ENCODE data around the gene ITGB4.
A peak's percentile ranks its signal among the peaks of the same experiment; 100 is the strongest.

Gene ITGB4

DNA sequence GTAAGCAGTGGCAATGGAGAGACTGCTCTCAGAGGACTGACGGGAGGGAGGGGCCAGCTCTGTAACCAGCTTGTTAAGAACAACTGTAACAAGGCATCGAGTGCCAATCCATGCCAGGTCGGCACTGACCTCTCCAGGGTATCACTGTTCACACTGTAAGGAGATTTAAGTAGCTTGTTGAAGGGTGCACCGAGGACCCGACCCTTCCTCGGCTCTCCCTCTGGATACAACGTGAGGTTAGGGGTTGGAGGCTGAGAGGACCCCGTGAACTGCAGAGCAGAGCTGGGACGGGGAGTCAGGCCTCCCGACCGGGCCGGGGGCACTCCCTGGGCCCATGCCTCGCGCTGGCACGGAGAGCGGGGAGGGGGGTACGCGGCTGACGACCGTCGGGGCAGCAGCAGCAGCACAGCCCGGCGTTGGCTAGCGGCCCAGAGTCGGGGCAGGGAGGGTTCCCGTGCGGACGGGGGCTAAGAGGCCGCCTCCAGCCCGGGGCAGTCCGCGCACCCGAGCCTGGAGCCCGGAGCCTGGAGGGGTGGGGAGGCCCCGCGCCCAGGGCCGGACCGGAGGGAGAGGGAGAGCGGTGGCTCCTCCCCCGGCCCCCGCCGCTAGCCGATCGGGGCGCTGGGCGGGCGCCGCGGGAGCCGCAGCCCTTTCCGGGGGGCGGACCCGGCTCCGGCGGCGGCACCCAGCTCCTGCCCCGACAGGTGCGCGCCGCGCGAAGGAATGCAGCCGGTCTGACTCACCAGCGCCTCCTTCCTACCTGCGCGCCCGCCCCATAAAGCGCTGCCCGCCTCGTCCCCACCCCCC is at the start of gene ITGB4:
Gene ITGB4, plus strand, starts transcription at position 804 of the 807 bp plus-strand sequence. CDS start 3,245 bp downstream, outside the sequence.
- peak; percentile 15 to 29 for DNase-seq (ENCODE audit: low read depth in 2 of 2)

DNA sequence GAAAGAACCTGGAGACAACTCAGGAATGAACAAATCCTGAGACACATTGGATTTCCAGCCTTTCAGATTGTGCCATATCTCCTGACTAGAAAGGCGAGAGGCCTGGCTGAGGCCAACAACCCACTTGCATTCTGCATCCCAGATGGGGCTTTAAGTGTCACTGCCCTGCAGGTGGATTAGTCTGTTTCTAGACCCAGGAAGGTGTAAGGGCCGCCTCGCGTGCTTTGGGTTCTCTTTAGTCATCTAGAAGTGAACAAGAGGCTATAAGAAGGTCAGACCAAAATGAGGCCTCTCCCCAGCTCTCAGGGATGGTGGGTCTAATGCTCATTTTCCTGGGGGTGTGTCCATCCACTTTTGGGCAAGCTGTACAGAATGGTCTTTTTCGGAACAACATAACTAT is 49.2 kb upstream of the ITGB4 start:
- no peak for DNase-seq (ENCODE audit: low read depth in 2 of 2)

DNA sequence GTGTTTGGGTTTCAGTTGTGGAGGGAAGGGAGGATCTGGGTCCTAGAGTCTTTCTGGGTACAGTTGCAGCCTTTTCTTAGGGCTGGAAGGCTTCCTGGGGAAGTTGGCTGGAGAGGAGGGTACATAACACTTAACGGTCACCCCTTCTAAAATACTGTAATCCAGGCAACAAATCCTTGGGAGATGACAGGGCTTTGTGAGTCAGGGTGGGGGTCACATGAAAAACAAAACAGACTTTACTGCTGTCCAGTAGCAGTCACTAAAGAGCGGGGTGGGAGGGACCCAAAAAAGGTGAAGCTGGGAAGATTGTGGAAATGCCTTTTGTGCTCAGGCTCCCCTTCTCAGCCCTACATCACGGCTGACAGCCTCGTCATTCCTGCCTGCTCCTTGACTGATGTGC is 47.8 kb upstream of the ITGB4 start:
- no peak for DNase-seq (ENCODE audit: low read depth in 2 of 2)

DNA sequence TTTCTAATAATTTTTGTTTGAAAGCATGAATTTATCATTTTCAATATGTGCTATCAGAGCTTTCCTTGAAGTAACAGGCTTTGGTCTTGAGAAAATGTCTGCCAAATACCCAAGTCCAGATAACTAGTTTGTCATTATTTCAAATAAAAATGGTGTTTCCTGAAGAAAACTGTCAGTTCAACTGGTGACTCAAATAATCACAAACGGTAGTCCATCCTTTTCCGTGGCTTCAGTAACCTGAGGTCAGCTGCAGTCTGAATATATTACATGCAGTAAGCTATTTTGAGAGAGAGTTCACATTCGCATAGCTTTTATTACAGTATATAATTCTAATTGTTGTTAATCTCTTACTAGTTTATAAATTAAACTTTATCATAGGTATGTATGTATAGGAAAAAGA is 44.8 kb upstream of the ITGB4 start:
- DNase-seq (ENCODE audit: low read depth in 2 of 2) = no peak

DNA sequence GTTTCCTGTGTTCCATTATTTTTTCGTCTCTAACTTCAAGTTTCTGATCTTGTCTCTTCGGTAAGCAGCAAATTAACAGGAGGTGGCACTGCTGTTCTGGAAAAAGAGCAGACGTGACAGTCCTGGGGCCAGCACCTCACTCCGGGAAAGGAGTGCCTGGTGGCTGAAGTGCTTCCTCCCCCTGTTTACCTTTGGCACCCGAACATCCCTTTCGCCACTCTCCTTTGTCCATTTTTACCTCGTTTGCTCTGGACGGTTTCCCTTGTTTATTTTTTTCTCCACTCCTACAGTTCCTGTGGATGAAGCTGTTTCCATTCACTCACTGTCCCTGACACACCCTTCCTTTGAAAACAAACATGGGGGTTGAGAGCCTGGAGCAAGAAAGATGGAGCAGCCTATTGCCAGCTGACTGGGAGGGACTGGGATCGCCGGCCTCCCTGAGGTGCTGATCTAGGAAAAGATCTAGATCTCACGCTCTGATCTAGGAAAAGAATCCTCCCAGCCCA is 41.5 kb upstream of the ITGB4 start:
- no peak for DNase-seq (ENCODE audit: low read depth in 2 of 2)

DNA sequence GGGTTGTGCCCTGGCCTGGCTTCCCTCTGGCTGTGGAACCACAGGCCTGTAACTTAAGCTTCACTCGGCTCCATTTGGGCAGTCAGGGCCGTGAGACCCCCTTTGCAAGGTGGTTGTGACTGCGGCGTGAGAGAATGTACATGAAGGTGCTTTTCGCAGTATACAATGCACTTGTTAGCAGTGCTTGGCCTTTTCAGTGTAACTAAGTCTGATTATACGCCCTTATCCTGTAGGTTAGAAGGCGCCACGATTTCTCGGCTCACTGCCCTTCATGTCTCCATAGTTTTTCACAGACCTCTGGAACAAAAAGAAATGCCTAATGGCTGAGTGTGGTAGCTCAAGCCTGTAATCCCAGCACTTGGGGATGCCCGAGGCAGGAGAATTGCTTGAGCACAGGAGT is 40.8 kb upstream of the ITGB4 start:
- DNase-seq (ENCODE audit: low read depth in 2 of 2) = no peak

DNA sequence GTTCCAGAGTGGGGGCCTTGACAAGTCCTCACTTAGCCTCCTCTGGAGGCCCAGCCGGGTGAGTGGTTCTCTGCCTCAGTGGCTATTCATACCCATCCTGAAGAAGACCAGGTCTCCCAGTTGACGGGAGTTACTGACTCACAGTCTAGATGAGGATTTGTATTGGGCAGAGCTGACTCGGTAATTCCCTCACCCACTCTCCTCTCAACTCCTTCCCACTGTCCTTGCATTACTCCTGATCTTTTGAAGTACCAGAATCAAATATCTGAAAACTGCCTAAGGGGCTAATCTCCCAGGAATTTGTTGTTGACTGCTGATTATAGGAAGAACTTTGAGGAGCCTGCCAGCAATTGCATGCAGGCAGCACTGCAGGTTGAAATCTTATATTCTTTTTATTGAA is 40.0 kb upstream of the ITGB4 start:
- no peak for DNase-seq (ENCODE audit: low read depth in 2 of 2)

DNA sequence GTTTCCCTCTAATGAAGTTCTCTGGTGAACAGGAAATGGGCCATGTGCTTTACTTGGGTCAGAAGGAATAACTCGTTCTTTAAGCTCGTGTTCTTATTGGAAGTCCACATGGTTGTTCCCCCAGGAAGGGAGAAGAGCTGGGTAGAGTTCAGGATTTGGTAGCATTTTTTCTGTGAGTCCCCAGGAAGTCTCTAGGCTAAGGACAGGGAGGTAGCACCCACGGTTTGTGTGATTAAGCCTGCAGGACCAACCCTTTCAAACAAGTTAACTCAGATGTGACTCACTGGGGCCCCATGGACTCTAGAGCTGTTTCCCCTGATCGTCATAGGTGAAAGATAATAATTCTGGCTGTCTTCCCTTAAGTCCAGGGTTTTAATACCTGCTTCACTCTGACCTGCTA is 37.7 kb upstream of the ITGB4 start:
- DNase-seq (ENCODE audit: low read depth in 2 of 2) = no peak

DNA sequence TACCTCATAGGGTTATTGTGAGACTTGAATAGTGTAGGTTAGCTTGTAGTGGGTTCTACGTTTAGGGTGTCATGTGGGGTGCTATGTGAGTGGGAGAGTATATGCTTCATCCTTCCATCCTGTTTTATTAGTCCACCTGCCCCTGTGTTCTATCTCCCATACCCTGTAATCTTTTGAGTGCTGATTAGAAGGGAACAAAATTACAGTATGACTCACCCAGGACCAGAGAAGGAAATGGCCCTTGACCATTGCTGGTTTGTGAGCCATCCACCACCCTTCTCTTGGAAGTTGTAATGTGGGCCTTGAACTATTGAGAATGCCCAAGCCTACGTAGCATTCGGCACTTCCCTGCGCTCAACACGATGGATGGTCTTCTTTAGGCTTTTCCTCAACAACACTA is 37.0 kb upstream of the ITGB4 start:
- no peak for DNase-seq (ENCODE audit: low read depth in 2 of 2)

DNA sequence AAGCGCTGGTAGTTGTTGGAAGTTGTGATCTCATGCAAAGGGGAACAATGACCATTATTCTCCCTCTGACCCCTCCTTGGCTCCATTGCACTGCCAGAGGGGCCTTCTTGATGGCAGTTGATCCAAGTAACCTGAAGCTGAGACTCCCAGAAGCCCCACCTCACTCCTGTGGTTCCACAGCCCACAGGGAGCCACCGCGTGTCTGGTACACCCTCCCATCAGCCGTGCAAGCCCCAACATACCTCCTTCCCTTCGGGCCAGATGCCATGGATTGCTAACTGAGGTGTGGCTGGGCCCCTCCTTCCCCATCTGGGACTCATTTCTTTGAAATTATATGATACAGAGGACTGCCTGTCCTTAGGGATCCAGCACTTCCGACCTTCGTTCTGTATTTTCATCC is 36.3 kb upstream of the ITGB4 start:
- no peak for DNase-seq (ENCODE audit: low read depth in 2 of 2)

DNA sequence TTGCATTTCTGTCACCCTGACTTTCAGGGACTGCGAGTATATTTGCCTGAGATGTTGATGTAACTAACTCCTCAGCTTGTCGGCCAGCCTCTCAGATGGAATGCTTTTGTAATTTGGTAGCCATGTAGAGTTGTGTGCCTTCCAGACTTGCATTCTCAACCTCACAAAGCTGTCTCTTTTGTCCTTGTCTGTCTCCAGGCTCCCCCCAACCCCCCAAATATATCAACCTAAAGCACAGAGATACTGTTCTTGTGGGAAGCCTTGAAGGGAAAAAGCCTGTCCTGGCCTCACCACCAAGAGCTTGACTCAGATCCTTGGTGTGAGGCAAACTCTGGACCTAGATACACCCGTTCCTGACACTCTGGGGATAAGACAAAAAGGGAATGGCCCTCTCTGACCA is 35.8 kb upstream of the ITGB4 start:
- no peak for DNase-seq (ENCODE audit: low read depth in 2 of 2)

DNA sequence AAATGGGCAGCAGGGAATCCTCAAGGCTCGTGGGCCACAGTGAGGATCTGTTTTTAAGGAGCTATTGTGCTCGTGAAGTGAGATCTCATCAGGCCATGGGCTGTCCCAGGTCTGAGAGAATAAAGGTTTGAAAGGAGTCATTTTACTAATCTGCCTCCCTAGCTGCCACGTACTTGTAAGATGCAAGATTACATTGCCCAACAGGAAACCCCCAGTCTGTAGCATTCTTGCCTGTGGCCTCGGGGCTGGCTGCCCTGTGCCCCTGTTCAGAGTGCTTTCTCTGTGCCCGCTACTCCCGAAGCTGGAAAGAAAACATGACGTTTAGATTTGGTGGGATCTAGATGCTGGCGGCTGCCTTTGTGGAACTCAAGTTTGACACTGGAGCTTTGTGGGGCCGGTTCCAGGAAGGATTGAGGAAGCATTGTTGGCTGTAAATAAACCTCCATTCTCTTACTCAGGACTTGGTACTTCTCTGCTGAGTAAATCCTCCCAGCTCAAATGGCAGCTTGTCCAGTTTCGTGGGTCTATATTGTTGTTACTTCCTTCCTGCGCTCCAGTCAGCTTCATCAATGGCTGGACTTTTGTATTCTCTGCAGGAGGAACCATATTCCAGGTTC is 32.9 kb upstream of the ITGB4 start:
- DNase-seq (ENCODE audit: low read depth in 2 of 2) = no peak

DNA sequence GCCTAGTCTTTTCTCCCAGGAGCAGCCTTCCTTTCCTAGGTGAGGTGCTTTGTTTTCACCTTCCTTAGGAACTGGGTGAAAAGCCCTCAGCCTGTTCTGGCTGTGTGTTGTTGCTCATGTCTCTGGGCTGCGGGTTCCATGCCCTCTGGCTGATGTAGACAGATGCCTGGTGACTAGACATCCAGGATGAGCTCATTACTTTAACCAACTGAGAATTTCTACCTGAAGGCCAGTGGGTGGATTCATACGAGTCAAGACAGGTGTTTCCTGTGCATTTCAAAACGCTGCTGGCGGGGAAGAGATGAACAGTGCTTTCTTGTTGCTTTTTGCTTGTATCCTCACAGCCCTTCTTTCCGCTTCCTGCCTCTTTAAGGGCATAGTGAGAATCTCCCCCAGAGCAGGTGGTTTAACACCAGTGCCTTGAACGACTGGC is 31.8 kb upstream of the ITGB4 start:
- no peak for DNase-seq (ENCODE audit: low read depth in 2 of 2)

DNA sequence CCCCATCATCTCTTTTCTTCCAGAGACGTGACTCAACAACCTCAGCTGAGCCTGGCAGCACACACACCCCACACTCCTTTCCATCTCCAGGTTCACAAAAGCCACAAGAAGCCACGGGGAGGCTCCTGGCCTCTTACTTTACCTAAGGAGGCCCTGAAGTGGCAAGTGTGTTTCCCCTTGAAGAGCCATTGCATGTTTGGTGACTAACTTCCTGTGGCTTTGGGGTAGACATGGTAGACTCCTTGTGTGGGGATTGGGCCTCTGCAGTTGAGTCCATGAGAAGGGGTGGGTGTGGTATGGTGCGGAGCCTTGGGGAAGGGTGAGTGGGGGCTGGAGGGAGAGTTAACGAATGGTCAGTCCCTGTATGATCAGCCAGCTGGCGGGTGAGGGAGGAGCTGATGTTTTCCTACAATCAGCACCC is 29.9 kb upstream of the ITGB4 start:
- DNase-seq (ENCODE audit: low read depth in 2 of 2) = no peak

DNA sequence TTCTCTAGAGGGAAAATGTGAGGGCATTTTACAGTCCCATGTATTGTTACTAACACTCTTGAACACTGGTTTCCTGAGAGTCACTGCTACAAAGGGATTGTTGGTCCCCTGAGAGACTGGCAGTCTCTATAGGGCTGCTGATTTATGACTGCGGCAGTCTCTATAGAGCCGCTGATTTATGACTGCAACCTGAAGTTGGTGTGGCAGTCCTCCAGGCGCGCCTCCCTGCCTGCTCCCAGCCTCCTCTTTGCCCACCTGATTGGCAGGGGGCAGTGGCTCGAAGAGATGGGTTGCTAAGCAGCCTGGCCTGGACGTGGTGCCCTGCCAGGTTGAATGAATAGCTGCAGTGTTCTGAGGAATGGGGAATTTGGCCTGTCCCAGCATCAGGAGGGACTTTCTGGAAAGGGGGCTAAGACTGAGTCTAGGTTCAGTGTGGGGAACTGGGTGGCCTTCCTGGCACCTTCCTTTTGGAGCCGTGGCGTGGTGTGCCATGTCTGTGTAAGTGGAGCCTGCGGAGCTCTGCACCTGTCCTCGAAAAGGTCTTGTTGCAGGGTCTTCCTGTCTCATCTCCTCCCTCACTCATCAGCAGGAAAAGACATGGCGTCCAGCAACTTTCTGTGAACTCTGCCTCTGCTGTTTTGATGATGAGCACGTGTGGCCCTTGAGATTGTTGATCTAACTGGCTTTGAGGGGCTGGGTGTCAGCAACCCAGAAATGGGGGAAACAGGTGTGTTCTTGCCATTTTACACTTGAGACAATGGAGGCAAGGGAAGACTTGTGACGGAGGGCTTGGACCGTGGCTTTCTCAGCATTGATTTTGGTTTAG is 29.2 kb upstream of the ITGB4 start:
- DNase-seq (ENCODE audit: low read depth in 2 of 2) = no peak

DNA sequence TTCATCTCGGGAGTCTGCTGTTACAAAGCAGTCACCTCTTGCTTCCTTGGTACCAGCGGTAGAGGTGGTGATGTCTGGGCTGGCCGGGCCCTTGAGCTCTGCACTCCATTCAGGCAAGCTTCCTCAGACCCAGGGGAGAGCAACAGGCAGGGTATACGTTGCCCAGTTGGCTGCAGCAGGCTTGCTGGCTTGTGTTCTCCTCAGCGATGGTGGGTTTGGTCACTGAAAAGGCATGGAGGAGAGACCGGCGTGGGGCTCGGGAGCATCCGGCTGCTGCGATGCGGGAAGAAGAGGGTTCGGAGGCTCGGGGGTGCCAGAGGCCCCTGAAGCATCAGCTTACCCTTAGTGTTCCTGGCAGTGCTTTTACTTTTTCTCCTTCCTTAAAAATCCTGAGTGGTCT is 28.3 kb upstream of the ITGB4 start:
- DNase-seq (ENCODE audit: low read depth in 2 of 2) = no peak

DNA sequence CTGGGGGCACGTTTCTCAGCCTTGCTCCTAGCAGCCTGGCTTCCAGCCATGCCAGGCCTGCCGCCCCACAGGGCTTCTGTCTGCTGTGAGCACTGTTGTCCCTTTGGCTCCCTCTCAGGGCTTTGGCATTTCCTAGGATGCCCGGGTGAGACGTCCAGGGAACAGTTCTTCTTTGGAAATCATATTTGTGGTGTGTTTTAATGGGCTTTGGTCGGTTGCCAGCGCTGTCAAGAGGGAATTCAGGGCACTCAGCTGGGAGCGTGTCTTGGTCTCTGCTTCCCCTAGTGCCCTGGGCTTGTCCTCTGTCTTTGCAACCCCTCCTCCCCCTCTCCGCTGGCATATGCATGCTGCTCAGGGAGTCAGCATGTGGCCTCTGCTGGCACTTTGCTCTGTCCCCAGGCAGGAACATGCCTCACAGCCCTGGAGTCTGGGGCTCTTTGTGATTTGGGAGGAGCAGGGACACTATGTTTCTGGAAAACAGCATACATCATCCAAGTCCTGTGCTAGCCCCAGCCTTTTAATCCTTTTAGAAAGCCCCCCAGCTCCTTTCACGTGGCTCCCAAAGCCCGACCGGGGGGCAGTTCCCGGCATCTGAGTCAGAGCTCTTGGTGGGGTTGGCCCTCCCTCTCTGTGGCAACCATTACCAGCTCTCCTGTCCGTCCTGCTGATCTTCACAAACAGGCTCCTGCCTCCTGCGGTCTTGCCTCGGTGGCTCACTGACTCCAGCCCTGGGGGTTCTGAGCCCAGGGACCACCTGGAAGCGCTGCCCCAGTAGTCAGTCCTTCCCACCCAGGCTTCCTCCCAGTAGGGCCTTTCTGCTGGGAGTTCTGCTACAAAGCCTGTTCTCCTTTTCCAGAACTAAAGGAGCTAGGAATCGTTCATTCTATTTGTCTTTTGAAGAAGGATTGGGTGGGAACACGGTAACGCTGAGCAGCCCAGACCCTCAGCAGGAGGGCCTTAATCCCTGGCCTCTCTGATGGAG is 27.5 kb upstream of the ITGB4 start:
- no peak for DNase-seq (ENCODE audit: low read depth in 2 of 2)

DNA sequence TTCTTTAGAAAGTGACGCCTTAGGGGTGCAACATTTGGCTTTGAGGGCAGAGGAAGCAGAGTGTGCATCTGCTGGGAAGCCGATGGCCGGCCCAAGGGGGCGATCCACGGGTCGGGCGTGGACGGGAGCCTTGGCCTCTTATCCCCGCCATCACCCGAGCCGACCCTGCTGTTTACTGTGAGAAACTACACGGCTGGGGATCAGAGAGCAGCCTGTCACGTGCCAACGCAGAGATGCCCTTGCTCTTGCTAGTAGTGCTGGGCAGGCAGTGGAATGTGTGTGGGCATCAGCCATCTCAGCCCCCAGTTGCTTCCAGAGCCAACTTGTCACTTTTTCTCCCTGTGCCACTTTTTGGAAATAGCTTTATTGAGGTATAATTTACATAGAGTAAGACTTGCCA is 26.7 kb upstream of the ITGB4 start:
- no peak for DNase-seq (ENCODE audit: low read depth in 2 of 2)

DNA sequence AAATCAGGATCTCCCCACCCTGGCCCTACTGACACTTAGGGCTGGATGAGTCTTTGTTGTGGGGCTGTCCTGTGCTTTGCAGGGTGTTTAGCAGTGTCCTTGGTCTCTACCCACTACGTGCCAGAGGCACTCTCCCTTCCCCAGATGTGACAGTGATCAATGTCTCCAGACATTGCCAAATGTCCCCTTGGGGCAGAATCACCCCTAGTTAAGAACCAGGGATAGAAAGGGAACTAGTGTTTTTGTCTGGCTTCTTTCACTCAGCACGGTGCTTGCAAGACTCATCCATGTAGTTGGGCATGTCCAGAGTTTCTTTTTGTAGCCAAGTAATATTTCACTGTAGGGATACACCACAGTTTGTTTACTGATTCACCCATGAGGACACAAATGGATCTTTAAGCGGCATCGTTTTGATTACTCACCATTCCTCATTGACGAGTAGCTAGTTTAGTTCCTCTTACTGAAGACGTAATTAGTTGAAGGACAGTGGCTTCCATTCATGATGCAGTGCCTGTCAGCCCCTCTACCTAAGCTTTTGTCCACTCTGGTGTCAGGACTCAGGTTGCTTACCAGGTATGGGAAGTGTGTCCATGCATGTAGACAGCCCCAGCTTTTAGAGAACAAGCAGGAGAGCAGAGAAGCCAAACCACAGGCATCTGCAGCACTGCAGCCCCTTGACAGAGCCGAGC is 26.0 kb upstream of the ITGB4 start:
- no peak for DNase-seq (ENCODE audit: low read depth in 2 of 2)

DNA sequence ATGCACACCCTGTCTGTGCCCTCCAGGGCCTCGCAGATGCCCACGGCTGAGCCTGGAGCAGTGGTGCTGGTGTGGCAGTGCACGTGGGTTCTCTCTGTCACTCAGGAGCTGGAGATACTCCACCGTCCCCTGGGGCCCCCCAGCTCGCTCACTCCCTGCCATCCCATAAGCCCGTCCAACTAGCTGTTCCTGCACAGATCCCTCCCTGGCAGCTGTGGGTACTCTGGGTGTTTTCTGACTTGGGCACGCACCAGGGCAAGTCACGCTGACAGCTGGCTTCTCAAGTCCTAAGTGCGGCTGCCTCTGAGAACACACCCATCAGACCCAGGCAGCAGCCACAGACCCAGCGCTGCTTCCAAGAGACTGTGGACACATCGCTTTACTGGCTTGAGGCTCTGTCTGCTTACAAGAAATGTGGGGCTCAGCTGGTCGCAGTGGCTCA is 25.4 kb upstream of the ITGB4 start:
- no peak for DNase-seq (ENCODE audit: low read depth in 2 of 2)
